Activated CD4-positive, alpha-beta T cell treated with anti-CD3 and anti-CD28 coated beads, Interleukin-2, amount 50 U/mL, for 16 hours (primary cell): ENCODE data around the gene APRT.
"Not testable (repeated sequence)": the region's sequence is repeated elsewhere in the genome, so short reads cannot be mapped to it uniquely, and the experiment has no call there.

Source experiments
- DNase-seq: peaks from one replicate; pipeline ENCODE4 v3.0.0-alpha.2; 2020

APRT gene

DNA sequence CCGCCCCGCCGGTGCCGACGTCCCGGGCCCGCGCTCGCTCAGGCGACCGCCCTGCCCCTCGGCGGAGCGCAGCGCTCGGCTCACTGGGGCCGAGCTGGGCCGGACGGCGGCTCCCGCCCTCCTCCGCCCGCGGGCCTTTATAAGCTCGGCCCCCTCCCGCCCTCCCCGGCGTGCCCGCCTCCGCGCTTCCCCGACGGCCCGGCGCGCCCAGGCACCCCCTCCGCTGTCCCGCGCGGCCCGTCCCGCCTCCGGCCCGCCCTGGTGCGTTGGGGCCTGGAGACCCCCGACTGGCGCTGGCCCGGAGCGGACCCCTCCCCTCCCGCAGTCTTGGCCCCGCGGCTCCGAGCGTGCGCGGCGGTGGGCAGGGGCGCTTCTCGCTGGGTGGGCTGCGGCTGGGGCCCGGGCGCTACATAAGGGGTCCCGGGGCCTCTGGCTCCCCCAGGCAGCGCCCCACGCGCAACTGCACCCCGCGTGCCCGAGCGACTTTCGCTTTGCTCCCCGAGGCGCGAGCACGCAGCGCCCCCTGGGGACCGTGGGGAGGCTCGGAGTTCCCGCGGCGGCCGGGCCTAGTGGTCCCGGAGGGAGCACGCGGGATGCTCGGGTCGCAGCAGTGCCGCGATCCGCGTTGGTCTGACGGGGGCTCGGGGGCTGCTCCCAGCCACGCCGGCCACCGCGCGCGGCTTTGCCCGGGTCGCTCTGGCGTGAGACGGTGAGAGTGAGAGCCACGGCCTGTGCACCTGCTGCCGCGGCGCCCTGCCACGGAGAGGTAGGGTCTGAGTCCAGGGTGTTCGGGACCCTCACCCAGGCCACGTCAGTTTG lies 26.4 kb downstream of the APRT start, which contains the start of gene PIEZO1:
TSS of gene PIEZO1 (minus strand) at position 115 of the 819 bp plus-strand sequence. CDS start 256 bp downstream, outside the sequence.
- peak; percentile 75 for DNase-seq

- no peak for DNase-seq
Measured at GRCh38 chr16:88784856-88785105, 26.9 kb downstream of the APRT start.

DNA sequence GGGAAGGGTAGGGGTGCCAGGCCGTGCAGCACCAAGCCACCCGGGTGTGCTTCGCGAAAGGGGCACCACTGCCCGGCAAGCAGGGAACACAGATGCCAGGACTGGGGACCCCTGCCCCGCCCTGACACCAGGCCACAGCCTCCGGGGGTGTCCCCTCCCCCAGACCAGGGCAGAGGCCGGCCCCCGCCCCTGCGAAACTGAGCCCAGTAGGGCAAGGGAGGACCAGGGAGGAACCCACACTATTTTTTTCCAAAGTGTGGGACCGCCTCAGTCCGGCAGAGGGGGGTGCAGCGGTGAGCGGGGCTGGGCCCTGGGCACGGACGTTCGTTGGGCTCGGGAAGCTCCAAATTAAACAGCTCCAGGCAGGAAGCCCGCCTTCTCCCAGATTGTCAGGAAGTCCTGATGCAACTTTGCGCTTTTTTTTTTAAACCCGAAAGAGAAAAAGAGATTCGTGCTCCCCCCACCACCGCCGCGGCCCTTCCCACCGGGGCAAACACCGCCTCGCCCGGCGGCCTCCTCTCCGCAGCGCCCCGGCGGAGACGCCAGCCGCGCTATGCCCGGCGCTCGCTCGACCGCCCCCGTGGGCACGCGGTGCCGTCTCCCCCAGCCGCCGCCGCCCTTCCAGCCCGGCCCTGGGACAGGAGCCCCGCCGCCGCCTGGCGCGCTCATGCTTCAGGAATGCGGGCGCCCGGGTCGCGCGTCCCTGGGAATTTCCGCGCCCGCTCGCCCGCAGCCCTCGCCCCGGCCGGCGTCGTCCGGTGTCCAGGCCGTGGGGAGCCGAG lies 27.5 kb downstream of the APRT start:
- peak; percentile 58 for DNase-seq

DNA sequence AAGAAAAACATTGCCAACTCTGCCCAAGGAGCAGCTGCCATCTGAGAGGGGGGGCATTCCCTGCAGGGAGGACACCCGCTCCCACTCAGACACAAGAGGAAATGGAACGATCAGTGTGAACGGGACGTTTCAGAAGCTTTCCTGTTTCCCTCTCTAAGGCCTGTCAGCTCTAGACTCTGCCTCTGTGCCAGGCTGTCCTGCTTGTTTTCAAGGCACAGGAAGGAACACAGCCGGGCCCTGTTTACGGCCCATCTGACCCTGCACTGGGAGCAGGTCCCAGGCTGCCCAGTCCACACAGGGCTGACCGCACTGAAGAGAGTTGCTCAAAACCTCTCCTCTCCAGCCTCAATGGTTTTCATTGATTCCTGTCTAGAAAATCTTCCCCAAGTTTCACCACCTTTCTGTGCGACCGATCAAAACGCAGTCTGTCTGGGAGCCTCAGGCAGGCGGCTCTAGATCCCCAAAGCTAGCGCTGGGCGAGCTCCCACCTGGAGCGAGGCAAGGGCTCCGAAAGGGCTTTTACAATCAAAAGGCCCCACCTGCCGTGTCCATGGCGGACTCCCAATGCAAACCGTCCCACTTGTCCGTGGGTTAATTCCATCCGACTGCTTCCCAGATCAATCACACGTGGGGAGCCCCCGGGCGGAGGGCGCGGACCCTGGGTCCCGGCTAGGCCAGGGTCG lies 28.2 kb downstream of the APRT start:
- DNase-seq, result no peak

DNA sequence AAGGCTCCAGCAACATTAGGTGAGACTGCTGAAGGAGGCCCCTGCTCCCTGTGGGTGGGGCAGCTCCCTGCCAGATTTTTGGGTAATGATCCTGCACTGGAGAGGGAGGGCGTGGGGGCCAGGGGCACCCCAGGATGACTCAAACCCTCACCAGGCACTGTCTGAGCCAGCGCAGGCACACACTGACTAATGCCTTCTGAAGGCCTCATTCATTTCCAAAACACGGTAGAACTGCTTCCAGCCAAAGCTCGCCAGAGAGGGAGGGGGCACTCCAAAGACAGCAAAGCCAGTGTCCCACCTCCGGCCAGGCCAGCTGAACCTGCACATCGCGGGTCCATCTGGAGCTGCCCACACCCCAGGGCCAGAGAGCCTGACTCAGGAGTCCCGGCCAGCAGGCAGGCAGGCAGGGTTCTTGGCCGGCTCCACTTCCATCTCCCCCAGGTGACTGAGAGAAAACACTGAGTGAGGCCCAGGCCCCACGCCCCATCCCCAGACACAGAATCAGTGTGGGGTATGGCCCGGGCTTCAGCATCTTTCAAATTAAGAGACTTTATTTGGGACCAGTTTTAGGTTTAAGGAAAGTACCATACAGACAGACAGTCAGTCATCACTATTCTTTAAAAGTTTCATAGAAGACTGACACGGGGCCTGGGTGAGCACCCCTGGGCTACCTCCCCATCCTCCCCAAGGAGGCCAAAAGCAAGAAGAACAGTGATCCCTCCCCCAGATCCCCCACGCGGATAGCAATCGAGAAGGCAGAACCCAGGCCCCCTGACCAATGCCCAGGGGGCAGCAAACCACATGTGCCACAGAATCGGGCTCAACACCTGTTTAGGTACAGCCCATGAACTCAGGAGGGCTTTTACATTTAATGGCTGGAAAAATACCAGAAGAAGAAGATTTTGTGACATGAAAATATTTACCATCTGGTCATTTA lies 29.0 kb downstream of the APRT start:
- DNase-seq, result peak; percentile 91

DNA sequence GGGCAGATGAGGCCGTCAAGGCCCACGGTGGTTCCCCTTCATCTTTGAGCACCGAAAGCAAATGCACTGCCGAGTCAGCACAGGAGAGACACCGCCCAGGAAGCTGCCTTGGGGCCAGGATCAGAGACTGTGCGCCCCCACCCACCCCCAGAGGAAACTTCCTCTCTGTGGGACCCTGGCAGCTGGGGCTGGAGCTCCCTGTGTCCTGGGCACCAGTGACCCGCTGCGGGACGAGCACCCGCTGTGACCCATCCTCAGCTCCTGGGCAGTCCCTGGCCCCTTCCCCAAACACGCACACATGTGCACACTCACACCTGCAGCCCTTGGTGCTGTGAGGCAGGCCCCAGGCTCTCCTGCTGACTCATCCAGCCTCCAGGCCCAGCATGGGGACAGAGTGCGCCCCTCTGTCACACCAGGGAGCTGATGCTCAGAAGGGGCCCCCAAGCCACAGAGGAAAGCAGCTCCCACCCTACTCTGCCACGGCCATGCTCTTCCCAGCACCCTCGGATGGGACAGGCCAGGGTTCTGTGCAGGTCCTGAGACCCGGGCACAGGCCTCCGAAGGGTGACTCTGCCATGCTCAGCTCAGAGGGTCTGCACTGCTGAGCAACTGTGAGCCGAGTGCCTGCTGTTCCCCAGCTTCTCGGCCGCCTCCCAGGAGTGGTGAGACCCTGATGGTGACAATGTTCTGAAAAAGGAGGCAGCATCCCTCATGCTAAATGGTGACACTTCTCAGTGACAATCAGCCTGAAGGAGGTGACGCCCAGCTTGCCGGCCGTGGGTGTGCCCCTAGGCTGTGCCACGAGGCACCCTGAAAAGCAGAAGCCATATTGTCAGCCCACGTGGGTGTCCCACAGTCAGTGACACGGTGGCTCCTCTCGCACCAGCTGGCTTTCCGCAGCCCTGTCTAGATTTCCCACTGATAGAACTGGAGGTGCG lies 30.3 kb downstream of the APRT start:
- peak; percentile 85 for DNase-seq

GRCh38 chr16:88780142-88781062 lies 31.3 kb downstream of the APRT start:
- DNase-seq, result no peak

GRCh38 chr16:88779406-88780141 lies 32.2 kb downstream of the APRT start:
- no peak for DNase-seq

GRCh38 chr16:88778541-88779065 lies 33.1 kb downstream of the APRT start:
- no peak for DNase-seq

- no peak for DNase-seq
Measured at GRCh38 chr16:88778271-88778525, 33.5 kb downstream of the APRT start.

DNA sequence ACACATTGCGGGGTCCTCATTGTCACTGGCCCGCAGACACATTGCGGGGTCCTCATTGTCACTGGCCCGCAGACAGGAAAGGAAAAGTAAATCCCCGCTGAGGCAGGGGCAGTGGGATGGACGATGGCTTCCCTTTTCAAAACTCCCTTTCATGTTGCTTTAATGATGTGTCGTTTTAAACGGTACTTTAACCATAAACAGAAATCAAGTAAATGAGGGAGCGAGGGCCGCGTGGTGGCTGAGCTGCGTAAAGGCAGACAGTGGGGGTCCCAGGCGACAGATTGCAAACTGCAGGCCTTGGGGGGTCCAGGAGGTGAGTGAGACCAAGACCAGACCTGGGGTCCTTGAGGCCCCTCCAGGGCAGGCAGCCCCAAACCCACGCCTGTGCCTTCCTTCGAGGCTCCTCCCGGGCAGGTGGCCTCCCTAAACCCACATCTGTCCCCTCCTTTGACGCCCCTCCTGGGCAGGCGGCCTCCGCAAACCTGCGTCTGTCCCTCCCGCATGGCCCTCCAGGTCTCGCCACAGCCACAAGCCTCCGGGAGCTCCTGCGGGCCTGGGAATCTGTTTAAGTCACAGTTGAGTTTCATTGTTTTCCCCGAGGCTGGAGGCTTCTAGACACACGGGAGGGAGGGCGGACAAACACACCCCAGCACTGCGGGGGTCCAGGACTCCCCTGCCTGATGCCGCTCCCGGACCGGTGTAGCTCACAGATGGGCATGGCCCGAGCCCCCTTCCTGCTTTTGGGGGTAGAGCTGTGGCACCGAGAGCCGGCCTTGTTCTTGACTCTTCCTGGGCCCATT lies 34.1 kb downstream of the APRT start:
- no peak for DNase-seq

DNA sequence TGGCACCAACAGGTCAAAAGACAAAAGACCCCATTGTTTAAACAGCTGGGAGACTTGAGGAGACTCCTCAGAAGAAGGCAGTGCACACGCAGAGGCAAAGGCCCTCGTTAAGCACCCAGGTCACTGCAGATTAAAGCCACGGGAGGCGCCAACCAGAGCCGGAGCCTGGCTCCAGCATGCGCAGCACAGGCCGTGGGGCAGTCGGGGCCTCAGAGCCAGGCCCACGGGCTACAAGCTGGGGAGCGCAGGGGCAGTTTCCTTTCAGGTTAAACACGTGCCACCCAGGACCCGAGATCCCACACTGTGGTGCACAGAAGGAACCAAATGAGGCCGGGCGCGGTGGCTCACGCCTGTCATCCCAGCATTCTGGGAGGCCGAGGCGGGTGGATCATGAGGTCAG lies 35.9 kb downstream of the APRT start:
- no peak for DNase-seq

DNA sequence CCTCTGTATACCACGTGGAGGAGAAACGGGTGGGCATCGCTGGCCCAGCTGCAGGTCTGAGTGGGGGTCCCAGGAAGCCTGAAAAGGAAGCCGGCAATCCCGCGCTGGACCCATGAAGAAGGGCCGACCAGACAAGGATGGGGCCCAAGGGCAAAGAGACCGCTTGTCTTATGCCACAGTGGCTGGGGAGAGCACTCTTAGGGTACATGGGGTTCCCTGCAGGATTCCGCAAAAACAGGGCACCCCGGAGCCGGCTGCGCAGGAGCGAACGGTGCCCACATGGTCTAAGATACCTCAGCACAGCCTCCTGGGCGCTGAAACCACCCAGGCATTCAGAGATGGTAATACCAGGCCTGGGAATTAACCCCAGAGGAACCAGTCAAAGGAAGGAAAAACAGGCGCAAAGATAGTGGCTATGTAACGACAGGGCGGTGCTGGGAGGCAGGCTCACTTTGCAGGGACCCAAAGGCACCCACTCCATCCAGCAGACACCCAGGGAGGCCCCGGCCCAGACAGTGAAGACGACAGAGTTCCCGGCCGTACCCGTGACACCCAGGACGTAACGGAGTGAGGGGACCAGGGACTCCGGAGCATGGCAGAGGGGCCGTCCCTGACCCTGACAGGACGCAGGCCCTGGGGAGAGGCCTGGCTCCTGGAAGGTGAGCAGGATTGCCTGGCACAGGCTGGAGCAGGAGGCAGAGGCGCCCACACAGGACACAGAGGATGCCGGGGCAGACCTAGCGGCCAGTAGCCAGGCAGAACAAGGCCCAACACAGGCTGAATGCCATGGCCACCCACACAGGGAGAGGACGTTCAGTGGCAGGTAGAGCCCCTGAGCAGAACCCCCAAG lies 37.0 kb downstream of the APRT start:
- DNase-seq, result no peak

- no peak for DNase-seq
Measured at GRCh38 chr16:88773812-88774291, 37.9 kb downstream of the APRT start.

DNA sequence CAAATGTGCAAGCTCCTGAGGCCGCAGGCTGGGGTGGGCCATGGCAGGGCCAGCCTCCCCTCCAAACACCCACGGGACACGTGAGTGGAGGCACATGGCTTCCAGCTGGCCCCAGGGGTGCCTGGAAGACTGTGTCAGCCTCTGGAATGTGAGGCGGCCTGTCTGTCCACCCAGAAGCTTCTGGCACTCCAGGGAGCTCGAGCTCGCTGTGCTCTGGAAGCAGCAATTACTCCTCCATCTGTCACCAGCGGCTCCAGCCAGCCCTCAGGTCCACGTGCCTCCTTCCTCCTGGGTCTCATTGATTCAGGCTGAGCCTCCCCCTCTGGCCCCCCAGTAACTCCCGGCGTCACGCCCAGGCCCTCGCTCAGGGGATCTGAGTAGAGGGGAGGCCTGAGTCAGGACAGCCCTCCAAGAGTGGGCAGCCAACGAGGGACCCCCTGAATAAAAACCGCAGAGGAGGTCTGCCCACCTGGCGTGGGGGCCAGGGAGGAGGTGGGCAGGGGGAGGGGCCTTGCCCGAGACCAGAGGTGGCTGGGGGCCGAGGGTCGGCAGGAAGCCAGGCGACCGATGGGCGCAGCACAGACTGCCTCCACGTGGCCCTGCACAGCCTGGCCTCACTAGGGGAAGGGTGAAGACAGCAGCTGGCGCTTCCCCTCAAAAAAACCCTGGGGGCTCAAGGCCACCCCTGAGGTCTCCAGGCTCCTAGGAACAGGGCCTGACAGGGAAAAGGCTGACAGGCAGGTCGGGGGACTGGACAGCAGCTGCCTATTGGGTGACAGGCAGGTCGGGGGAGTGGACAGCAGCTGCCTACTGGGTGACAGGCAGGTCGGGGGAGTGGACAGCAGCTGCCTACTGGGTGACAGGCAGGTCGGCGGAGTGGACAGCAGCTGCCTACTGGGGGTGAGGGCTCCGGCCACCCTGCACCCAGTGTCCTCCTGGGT lies 38.6 kb downstream of the APRT start:
- no peak for DNase-seq

GRCh38 chr16:88771781-88772180 lies 39.9 kb downstream of the APRT start:
- DNase-seq, result not testable (repeated sequence)
